SK-N-SH (cell line): ENCODE data around the gene PTPN12.

Experiments used
- CTCF ChIP-seq: fragments of 200-600 bp; sonication (generic); IDR thresholded peaks from 2 replicates; pipeline ENCODE4 v1.6.1; 2017; ENCODE audit warnings: antibody characterized with exemption, mild to moderate bottlenecking, moderate library complexity
- EP300 ChIP-seq, 2 experiments: IDR thresholded peaks; 2 replicates each; pipeline versions ENCODE4 v1.4.0 to v1.6.1; 2012; ENCODE audit warnings: borderline replicate concordance in 1 of 2, low read depth in 1 of 2, low read length in 1 of 2
- EZH2phosphoT487 ChIP-seq: fragments of 200-600 bp; sonication (generic); IDR thresholded peaks from 2 replicates; pipeline ENCODE4 v1.6.1; 2017; ENCODE audit warnings: low read depth, mixed run types, mild to moderate bottlenecking, antibody characterized with exemption, moderate library complexity, borderline replicate concordance
- FOXJ3 ChIP-seq: sonication (generic); formaldehyde crosslinking; IDR thresholded peaks from 2 replicates; pipeline ENCODE4 v1.5.1; 2020; ENCODE audit warnings: mild to moderate bottlenecking, missing genetic modification reagents
- MXI1 ChIP-seq: IDR thresholded peaks from 2 replicates; pipeline ENCODE4 v1.6.1; 2012; ENCODE audit warnings: mild to moderate bottlenecking, low read depth, low read length, improper control_type of control experiment
- POLR2AphosphoS5 ChIP-seq: IDR thresholded peaks from 2 replicates; pipeline ENCODE4 v1.6.1; 2012; ENCODE audit warnings: low read depth, low read length
- RCOR1 ChIP-seq: fragments of 150-350 bp; IDR thresholded peaks from 2 replicates; pipeline ENCODE4 v1.6.1; 2017; ENCODE audit warnings: antibody characterized with exemption, low read length
- REST ChIP-seq: IDR thresholded peaks from 2 replicates; pipeline ENCODE4 v1.6.1; 2012; ENCODE audit warnings: mild to moderate bottlenecking, low read depth, low read length, moderate library complexity
- RXRA ChIP-seq: IDR thresholded peaks from 2 replicates; pipeline ENCODE4 v1.4.0; 2012; ENCODE audit warnings: low read depth, mild to moderate bottlenecking, borderline replicate concordance
- SIN3A ChIP-seq: IDR thresholded peaks from 2 replicates; pipeline ENCODE4 v1.6.1; 2012; ENCODE audit warnings: low read depth, mild to moderate bottlenecking, low read length, moderate library complexity, borderline replicate concordance
- SMC3 ChIP-seq: IDR thresholded peaks from 2 replicates; pipeline ENCODE4 v1.6.1; 2012; ENCODE audit warnings: low read depth, low read length, improper control_type of control experiment
- USF2 ChIP-seq: fragments of 150-350 bp; IDR thresholded peaks from 2 replicates; pipeline ENCODE4 v1.6.1; 2017; ENCODE audit warnings: antibody characterized with exemption, low read length, low read depth, borderline replicate concordance
- YY1 ChIP-seq: IDR thresholded peaks from 2 replicates; pipeline ENCODE4 v1.4.0; 2012; ENCODE audit warnings: low read depth, mild to moderate bottlenecking

GRCh38 chr7:77566421-77566820 is 29.3 kb downstream of the PTPN12 start:
- TF ChIP-seq SMC3 = no peak
- TF ChIP-seq CTCF = no peak
- no peak for TF ChIP-seq EP300 (IDR thresholded peaks at IDR 0.05; ENCODE audit: borderline replicate concordance in 1 of 2, low read depth in 1 of 2, low read length in 1 of 2)
- TF ChIP-seq POLR2AphosphoS5 = no peak
- TF ChIP-seq FOXJ3 (CRISPR knock-in tag) = no peak
- no peak for TF ChIP-seq YY1
- no peak for TF ChIP-seq EZH2phosphoT487
- no peak for TF ChIP-seq REST
- no peak for TF ChIP-seq SIN3A
- TF ChIP-seq RXRA = no peak
- no peak for TF ChIP-seq MXI1
- TF ChIP-seq USF2 = no peak
- no peak for TF ChIP-seq RCOR1
